ENCODE data around the gene WDR6.
"Not testable (repeated sequence)": the region's sequence is repeated elsewhere in the genome, so short reads cannot be mapped to it uniquely, and the experiment has no call there.

The WDR6 gene

DNA sequence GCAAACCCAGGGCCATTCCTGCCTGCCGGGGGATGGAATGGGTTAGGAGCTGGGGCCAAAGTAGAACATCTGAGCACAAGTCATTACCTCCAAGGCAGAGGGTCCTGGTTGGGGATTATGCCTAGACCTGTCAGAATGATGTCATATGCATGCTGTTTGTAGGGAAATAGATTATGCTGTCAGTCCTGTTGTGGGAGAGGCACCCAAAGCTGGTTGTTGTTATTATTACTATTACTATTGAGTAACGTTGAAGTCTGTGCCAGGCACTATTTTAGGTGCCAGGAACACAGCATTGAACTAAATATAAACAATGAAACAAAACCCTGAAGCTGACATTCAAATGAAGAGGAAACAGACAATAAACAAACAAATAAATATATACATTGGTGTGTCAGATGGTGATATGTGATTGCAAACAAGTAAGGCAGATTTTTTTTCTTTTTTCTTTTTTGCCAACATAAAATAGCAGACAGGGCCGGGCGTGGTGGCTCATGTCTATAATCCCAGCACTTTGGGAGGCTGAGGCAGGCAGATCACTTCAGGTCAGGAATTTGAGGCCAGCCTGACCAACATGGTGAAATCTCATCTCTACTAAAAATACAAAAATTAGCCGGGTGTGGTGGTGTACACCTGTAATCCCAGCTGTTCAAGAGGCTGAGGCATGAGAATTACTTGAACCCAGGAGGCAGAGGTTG is 15.2 kb upstream of the WDR6 start:
- DNase-seq (ENCODE audit: low read depth) = no peak

DNA sequence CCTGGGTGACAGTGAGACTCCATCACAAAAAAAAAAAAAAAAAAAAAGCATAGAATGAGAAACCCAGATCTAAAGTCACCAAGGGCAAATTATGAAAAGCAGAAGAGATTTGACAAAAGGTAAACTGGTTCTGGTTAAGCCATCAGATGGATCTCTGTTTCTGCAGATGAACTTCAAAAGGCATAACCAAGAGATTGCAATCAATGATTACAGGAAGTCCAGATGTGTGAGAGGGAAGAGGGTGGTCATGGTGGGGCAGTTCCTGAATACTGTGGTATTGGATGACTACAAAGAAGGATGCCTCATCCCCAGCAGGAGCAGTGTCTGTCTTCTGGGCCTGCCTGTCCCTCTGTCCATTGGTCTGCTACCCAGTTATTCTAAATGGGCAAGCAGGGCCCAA is 13.4 kb upstream of the WDR6 start:
- DNase-seq (ENCODE audit: low read depth) = no peak

DNA sequence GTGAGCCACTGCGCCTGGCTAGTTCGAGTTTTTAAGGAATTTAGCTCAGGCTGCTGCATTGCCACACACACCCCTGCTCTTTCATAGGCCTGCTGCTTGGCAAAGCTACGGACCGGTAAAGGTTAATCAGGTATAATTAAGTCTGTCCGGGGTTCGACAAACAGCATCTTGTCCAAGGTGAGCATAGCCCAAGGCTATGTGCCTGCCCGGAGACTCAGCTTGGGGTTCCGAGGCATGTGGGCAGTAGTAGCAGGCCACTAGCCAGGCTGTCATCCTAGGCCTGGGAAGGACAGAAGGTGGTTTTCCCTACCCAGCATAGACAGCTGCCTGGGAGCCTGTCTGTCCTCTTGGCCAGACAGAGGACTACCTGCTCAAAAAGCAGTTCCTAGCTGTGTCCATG is 10.6 kb upstream of the WDR6 start:
- no peak for DNase-seq (ENCODE audit: low read depth)

DNA sequence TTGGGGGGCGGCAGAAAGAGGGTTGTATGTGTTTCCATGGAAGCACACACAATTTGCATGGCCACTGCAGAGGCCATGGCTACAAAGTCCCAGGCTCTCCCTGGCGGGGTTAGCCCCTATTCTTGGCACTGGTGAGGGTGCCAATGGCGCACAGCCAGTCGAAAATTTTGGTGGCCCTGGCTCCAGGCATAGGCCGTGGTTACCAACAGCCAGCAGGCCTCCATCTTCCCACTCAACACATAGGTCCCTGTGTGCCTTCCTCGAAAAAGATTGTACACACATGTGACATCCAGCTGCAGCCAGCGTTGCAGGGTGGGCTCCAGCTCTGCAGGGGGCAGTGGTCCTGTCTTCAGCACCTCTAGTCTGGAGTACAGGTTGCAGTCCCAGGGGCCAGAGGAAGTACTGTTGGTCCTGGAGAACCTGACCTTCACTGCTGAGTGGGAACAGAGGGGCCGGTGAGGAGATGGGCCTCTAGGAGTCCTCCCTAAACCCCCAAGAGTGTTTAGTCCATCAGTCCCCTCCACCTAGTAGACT is 10.0 kb upstream of the WDR6 start:
- no peak for DNase-seq (ENCODE audit: low read depth)

DNA sequence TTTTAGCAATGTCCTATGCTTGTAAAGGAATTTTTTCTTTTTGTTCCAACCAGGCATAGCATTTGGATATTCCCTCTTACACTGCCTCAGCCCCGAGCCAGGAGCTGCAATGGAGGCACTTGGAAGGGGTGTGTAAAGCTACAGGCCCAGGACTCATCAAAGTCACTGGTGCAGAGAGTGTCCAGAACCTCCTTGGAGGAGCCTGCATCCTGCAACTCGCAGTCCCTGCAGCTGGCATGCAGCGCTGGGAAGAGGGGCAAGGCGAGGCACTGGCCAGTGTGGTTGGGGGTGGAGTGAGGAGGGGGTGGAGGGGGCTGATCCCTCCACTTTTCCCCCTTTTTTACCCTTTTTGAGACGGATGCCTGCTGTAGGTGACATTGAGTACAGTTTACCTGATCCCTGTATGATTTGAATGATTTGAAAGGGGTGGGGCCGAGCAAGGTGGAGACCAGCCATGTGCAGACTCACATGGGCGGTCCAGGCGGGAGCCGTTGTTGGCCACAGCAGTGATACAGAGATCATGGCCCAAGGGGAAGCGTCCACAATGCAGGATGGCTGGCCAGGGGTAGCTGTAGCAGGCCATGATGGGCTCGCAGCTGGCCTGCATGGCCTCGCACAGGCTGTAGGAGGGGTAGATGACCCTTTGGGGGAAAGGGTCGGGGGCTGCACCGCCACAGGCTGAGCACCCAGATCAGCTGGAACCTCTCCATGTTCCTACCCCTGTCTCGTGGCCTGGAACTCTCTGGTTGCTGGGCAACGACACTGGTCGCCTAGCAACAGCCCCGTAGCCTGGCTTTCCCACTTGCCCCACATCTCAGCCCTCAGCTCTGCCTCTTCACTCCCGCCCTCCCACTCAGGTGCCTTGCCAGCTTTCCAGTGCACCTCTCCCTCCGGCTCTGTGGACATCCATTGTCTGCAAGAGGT is 9.2 kb upstream of the WDR6 start:
- DNase-seq (ENCODE audit: low read depth) = no peak

DNA sequence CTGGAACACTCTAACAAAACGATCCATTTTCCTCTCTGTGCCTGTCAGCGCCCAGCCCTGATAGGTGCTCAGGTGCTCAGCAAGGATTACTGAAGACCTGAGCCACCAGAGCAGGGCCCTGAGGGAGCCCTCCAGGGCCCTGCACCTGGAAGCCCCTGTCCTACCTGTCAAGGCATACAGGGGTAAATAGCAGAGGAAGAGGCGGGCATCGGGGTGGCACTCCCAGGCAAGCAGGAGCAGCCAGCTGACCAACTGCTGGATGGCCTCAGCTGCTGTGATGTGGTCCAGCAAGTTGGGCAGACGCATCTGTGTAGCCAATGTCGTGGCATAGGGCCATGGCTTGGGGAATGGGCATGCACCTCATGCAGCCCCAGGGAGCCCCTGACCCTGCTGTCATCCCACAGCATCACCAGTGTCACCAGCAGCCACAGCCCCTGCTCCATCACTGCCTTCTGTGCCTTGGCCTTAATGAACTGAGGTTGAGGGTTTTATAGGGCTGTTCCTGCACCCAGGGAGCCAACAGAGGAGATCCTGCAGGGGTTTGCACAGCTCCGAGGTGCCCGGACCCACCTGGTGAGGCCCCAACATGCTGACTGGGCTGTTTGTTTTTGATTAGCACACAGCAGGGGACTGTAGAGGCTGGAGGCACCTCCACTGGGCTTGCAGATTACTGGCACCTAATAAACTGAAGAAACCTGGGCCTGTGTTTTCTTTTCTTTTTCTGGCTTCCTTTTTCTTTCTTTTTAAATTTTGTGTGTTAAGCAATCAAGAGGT is 7.9 kb upstream of the WDR6 start:
- DNase-seq (ENCODE audit: low read depth) = no peak

DNA sequence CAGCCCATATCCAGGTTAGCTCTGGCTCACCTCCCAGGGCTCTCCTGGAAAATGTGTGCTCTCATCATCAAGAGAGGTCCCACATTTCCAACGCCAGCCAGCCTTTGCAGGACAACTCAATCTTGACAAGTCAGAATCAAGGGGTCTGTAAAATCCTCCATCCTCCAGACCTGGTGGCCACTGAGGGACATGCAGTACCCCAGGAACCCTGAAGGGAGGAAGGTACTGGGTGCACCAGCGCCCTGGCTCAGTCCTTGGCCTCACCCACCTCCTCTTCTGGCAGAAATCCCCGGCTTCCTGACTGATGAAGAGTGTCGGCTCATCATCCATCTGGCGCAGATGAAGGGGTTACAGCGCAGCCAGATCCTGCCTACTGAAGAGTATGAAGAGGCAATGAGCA is 6.0 kb upstream of the WDR6 start:
- no peak for DNase-seq (ENCODE audit: low read depth)

DNA sequence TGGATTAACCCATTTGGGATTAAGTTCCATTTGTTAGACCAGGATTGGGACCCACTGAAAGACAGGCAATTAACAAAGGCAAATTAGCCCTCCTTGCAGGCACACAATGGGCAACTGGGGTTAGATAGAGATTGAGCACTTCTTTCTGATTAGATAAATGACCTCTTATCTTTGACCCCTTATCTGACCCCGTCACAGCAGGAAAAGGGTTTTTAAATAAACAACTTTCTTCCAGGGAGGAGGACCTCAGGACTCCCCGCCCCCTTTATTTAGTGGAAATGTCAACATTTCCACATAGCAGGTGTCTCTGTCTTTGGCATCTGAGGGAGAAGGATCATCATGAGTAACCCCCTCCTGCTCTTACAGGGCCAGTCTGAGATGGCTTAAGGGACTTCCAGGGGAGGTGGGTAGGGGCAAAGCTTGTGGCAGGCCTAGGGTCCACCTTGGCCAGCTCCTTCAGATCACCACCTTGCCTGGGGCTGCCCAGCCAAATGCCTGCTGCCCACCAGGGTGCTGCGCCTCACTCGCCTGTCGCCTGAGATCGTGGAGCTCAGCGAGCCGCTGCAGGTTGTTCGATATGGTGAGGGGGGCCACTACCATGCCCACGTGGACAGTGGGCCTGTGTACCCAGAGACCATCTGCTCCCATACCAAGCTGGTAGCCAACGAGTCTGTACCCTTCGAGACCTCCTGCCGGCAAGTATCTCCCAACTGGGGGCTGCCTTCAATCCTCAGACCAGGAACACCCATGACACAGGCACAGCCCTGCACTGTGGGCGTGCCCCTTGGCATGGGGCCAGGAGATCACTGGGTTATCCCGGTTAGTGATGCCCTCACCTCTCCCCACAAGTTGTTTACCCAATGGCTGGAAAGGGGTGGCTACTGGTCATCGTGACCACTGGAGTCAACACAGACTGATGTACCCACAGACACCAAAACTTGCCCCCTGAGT is 2.6 kb upstream of the WDR6 start:
- DNase-seq (ENCODE audit: low read depth) = no peak

DNA sequence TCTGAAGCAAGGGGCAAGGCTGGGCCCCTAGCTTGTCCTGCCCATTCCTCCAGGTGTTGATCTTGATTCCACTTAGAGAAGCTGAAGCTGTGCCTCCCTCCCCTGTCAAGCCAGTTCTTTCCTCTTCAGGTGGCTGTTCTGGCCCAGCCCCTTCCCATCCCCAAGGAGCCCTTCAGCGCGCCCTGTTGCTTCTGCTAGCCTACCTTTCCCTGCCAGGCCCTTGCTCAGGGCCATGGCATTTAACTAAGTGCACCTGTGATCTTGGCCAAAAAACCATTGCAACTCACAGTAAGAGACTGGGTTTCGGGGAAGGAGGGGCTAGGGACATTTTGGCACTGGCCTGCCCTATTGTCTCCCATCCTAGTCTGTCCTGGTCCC is 1.9 kb upstream of the WDR6 start:
- DNase-seq (ENCODE audit: low read depth) = no peak

DNA sequence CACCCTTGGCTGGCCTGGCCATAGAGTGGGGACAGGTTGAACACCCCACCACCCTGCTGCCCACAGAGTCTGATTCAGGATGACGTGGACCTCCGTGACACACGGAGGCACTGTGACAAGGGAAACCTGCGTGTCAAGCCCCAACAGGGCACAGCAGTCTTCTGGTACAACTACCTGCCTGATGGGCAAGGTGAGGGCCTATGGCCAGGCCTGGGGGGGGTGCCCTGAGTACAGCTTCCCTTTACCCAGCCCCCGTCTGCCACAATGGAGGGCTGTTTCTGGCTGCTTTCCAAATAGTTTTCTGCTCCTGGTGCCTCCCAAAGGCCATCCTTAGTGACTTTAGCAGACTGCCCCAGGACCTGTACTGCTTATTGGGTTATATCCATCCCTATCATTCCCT is 1.2 kb upstream of the WDR6 start:
- DNase-seq (ENCODE audit: low read depth) = no peak

DNA sequence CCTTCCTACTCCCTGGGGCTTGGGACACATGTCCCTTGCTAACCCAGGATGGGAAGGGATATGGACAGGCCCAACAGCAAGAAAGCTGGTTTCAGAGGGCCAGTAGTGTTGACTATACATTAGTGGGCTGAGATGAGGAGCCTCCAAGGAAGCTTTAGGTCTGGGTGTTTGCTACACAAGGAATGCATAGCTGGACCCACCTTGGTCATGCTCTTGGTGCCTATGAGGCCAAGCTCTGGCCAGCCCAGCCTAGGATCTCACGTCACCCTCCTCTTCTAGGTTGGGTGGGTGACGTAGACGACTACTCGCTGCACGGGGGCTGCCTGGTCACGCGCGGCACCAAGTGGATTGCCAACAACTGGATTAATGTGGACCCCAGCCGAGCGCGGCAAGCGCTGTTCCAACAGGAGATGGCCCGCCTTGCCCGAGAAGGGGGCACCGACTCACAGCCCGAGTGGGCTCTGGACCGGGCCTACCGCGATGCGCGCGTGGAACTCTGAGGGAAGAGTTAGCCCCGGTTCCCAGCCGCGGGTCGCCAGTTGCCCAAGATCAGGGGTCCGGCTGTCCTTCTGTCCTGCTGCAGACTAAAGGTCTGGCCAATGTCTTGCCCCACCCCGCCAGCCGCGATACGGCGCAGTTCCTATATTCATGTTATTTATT is 653 bp upstream of the WDR6 start:
- DNase-seq (ENCODE audit: low read depth) = no peak

DNA sequence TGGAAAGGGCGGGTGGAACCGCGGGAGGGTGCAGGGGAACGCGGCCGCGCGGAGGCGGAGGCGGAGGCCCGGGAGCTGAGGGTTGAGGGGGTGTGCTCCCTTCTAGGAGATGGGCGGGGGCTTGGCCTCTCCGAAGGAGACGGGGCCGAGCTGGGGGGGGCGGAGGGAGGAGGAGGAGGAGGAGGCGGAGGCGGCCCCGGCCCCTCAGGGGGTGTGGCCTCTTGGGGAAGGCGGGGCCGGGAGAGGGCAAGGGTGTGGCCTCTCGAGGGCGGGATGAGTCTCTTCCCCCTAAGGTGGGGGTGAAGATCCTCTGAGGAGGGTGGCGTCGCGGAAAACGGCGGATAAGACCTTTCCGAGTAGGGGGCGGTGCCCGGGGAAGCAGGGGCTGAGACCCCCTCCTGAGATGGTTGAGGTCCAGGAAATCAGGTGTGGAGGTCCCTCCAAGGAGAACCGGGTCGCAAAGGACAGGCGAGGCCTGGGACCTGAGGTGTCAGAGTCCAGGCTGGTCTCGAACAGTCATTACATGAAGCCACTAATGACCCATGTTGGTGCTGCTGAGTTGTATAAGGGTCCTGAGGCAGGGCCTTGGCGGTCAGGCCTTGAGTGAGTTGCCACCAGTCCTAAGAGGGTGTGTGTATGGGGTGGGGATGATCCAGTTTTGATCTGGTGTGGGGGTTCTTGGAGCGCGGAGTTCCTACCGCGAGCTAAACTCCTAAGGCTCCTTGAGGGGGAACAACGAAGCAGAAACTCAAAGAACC is 759 bp downstream of the WDR6 start:
- peak; percentile 84 for DNase-seq (ENCODE audit: low read depth)

DNA sequence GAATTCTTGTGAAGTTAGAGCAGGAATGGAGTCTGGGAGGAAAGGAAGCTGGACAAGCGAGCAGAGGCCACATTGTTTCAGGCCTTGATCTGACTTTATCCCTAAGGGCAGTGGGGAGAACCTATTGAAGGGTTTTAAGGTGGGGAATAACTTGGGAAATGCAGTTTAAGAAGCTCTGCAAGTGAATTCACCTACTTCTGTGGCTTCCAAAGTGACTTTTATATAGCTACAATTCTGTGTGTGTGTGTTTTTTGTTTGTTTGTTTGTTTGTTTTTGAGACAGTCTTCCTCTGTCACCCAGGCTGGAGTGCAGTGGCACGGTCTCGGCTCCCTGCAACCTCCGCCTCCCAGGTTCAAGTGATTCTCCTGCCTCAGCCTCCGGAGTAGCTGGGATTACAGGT is 1.4 kb downstream of the WDR6 start:
- not testable (repeated sequence) for DNase-seq (ENCODE audit: low read depth)

DNA sequence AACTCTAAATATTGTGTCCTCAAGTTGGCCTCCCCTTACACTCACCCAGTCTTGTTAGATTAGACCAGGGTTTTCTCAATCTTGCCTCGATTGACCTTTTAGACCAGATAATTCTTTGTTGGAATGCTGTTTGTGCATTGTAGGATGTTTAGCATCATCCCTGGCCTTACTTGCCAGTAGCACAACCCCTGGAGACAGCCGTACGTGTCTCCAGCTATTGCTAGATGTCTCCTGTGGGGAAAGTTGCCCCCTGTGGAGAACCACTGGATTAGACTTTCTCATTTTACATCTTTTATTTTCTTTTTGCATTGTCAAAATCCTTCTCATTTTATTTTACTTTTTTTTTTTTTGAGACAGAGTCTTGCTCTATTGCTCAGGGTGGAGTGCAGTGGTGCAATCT is 2.2 kb downstream of the WDR6 start:
- DNase-seq (ENCODE audit: low read depth) = no peak

DNA sequence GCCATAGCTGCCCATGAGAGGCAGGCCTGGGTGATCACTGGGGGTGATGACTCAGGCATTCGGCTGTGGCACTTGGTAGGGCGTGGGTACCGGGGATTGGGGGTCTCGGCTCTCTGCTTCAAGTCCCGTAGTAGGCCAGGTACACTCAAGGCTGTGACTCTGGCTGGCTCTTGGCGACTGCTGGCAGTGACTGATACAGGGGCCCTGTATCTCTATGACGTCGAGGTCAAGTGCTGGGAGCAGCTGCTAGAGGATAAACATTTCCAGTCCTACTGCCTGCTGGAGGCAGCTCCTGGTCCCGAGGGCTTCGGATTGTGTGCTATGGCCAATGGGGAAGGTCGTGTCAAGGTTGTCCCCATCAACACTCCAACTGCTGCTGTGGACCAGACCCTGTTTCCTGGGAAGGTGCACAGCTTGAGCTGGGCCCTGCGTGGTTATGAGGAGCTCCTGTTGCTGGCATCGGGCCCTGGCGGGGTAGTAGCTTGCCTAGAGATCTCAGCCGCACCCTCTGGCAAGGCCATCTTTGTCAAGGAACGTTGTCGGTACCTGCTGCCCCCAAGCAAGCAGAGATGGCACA is 5.3 kb downstream of the WDR6 start:
- no peak for DNase-seq (ENCODE audit: low read depth)

DNA sequence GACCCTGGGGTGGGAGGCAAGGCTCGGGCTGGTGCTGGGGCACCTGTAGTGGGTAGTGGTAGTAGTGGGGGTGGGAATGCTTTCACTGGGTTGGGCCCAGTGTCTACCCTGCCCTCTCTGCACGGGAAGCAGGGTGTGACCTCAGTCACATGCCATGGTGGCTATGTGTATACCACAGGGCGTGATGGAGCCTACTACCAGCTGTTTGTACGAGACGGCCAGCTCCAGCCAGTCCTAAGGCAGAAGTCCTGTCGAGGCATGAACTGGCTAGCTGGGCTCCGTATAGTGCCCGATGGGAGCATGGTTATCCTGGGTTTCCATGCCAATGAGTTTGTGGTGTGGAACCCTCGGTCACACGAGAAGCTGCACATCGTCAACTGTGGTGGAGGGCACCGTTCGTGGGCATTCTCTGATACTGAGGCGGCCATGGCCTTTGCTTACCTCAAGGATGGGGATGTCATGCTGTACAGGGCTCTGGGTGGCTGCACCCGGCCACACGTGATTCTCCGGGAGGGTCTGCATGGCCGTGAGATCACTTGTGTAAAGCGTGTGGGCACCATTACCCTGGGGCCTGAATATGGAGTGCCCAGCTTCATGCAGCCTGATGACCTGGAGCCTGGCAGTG is 6.0 kb downstream of the WDR6 start:
- DNase-seq (ENCODE audit: low read depth) = no peak

DNA sequence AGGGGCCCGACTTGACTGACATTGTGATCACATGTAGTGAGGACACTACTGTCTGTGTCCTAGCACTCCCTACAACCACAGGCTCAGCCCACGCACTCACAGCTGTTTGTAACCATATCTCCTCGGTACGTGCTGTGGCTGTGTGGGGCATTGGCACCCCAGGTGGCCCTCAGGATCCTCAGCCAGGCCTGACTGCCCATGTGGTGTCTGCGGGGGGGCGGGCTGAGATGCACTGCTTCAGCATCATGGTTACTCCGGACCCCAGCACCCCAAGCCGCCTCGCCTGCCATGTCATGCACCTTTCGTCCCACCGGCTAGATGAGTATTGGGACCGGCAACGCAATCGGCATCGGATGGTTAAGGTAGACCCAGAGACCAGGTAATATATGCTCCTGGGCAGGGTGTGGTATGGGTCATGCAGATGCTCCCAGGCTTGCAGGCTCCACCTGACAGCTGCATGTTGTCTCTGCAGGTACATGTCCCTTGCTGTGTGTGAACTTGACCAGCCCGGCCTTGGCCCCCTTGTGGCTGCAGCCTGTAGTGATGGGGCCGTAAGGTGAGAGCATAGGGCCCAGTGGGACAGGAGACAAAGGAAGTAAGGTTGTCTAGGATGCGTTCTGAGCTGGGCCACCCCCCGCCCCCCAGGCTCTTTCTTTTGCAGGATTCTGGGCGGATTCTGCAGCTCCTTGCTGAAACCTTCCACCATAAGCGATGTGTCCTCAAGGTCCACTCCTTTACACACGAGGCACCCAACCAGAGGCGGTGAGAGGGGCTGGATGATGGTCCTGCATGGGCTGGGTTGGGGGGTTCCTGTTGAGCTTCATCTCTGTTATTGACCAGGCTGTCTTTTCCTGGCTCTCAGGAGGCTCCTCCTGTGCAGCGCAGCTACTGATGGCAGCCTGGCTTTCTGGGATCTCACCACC is 6.8 kb downstream of the WDR6 start:
- DNase-seq (ENCODE audit: low read depth) = peak; percentile 40

DNA sequence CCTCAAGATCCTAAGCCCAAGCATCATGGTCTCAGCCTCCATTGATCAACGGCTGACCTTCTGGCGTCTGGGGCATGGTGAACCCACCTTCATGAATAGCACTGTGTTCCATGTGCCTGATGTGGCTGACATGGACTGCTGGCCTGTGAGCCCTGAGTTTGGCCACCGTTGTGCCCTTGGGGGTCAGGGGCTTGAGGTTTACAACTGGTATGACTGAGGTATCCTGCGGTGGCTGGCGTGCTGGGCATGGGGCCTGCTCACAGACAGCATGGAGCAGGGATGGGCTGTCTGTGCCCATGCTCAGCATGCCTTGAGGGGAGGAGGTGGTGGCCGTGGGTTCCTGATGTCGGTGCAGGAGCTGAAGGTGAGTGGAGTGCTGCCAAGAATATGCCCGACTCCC is 7.9 kb downstream of the WDR6 start:
- no peak for DNase-seq (ENCODE audit: low read depth)
